Endothelial cell of umbilical vein (primary cell): Measurements from ENCODE around the gene HERC5. TPM values are rescaled to one million over a fixed set of nuclear protein-coding genes. Genes with fewer than 3 reads are reported as not detected.
A peak's percentile ranks its signal among the peaks of the same experiment; 100 is the strongest.

Source experiments
- BruUV-seq: library from RNA; stranded (reverse); fragments of 400-500 nt; replicated peaks from 2 replicates; lab custom pipeline; 2021; lab: Mats Ljungman, UMichigan
- CTCF ChIA-PET: fragments of 300-600, 350-600 bp; sonication (Branson Sonifier 250); formaldehyde crosslinking; loops from one replicate; lab custom pipeline; 2021; ENCODE audit warnings: antibody characterized with exemption, inconsistent platforms; lab: Charles Lee
- POLR2A ChIA-PET: fragments of 300-600, 350-600 bp; sonication (Branson Sonifier 250); formaldehyde crosslinking; loops from one replicate; lab custom pipeline; 2021; ENCODE audit warnings: antibody characterized with exemption, inconsistent platforms; lab: Charles Lee
- DNase-seq: peaks from one replicate; pipeline ENCODE4 v3.0.0-alpha.2; 2011; ENCODE audit warnings: low read depth, low spot score
- FAIRE-seq: peaks from 2 replicates; lab custom pipeline; 2011; peaks lifted over from hg19 to GRCh38; lab: Jason Lieb, UNC
- H2AFZ ChIP-seq: 2 replicates; pipeline ENCODE4 v1.6.0; 2012; ENCODE audit warnings: low read depth, low read length, control low read depth, inconsistent platforms
- H3K27ac ChIP-seq: 2 replicates; pipeline ENCODE4 v1.5.1; 2011; ENCODE audit warnings: low read depth, mild to moderate bottlenecking, control low read depth, low read length, moderate library complexity; ENCODE audit not compliant: insufficient read depth
- H3K27me3 ChIP-seq, 2 experiments: 2 replicates each; pipeline versions ENCODE4 v1.6.0 to v1.6.1; 2011; ENCODE audit warnings: low read length in 2 of 2, mixed read lengths in 1 of 2; ENCODE audit not compliant: control insufficient read depth in 2 of 2, insufficient read depth in 2 of 2
- H3K36me3 ChIP-seq, 2 experiments: 2 replicates in 1 of 2; 3 replicates in 1 of 2; pipeline ENCODE4 v1.5.1; 2011; ENCODE audit warnings: low read length in 2 of 2, mild to moderate bottlenecking in 1 of 2, moderate library complexity in 1 of 2; ENCODE audit not compliant: control insufficient read depth in 2 of 2, insufficient read depth in 2 of 2; ENCODE audit errors: extremely low read depth in 1 of 2
- H3K4me1 ChIP-seq: 3 replicates; pipeline ENCODE4 v1.5.1; 2011; ENCODE audit warnings: mild to moderate bottlenecking, low read length; ENCODE audit not compliant: control insufficient read depth, insufficient read depth; ENCODE audit errors: extremely low read depth
- H3K4me2 ChIP-seq: 2 replicates; pipeline ENCODE4 v1.6.1; 2011; ENCODE audit warnings: low read length, control low read depth, mixed read lengths; ENCODE audit not compliant: insufficient read depth
- H3K4me3 ChIP-seq, 3 experiments: fragments of 200-600 bp in 1 of 3; sonication (generic), shearing (Covaris generic) in 1 of 3; replicated peaks in 1 of 3; 2 replicates each; pipeline ENCODE4 v1.5.1; 2011 to 2016; ENCODE audit warnings: control low read depth in 3 of 3, low read length in 3 of 3, mild to moderate bottlenecking in 2 of 3, inconsistent platforms in 1 of 3, low read depth in 1 of 3, moderate library complexity in 1 of 3; ENCODE audit not compliant: insufficient read depth in 1 of 3
- H3K79me2 ChIP-seq: 2 replicates; pipeline ENCODE4 v1.6.0; 2012; ENCODE audit warnings: low read length, inconsistent platforms; ENCODE audit not compliant: control insufficient read depth, insufficient read depth
- H3K9ac ChIP-seq: replicated peaks from 2 replicates; pipeline ENCODE3; 2011; ENCODE audit warnings: low read length, control low read depth; ENCODE audit not compliant: insufficient read depth; ENCODE audit errors: extremely low read depth
- H3K9me1 ChIP-seq: replicated peaks from 3 replicates; pipeline ENCODE4 v1.6.0; 2011; ENCODE audit warnings: mild to moderate bottlenecking, low read length; ENCODE audit not compliant: control insufficient read depth, insufficient read depth; ENCODE audit errors: extremely low read depth
- H3K9me3 ChIP-seq: replicated peaks from 2 replicates; pipeline ENCODE4 v1.5.1; 2012; ENCODE audit warnings: low read length, inconsistent platforms; ENCODE audit not compliant: control insufficient read depth, insufficient read depth
- H4K20me1 ChIP-seq: replicated peaks from 2 replicates; pipeline ENCODE3; 2011; ENCODE audit warnings: mild to moderate bottlenecking, low read length; ENCODE audit not compliant: control insufficient read depth, insufficient read depth; ENCODE audit errors: extremely low read depth
- EZH2 ChIP-seq: IDR thresholded peaks from 2 replicates; pipeline ENCODE4 v1.6.1; 2012; ENCODE audit warnings: borderline replicate concordance, low read depth, mild to moderate bottlenecking, moderate library complexity, low read length, inconsistent platforms; ENCODE audit not compliant: severe bottlenecking
- FOS ChIP-seq: IDR thresholded peaks from 2 replicates; pipeline ENCODE4 v1.6.1; 2011; ENCODE audit warnings: mild to moderate bottlenecking, low read length, moderate library complexity, borderline replicate concordance; ENCODE audit not compliant: insufficient read depth
- GATA2 ChIP-seq: IDR thresholded peaks from 2 replicates; pipeline ENCODE4 v1.7.0; 2011; ENCODE audit warnings: low read depth, mild to moderate bottlenecking, moderate library complexity, mixed read lengths, low read length; ENCODE audit not compliant: insufficient read length, insufficient read depth
- MYC ChIP-seq: IDR thresholded peaks from one replicate; pipeline ENCODE4 v1.6.1; 2011; ENCODE audit warnings: mild to moderate bottlenecking, low read depth, low read length
- POLR2A ChIP-seq: IDR thresholded peaks from 2 replicates; pipeline ENCODE4 v1.6.1; 2012; ENCODE audit warnings: low read depth, mild to moderate bottlenecking, control low read depth, low read length
- POLR2AphosphoS5 ChIP-seq: IDR thresholded peaks from 2 replicates; pipeline ENCODE4 v1.6.1; 2012; ENCODE audit warnings: low read depth, mild to moderate bottlenecking, control low read depth, low read length, moderate library complexity; ENCODE audit not compliant: insufficient read depth
- dilution Hi-C: fragments of 300-500 bp; cut with MboI; formaldehyde crosslinking; loops from one replicate; pipeline ENCODE4 v1.15.0; 2019; ENCODE audit warnings: low sequenced_read_pairs; ENCODE audit not compliant: extremely low pct_ligation_motif_present
- intact Hi-C: fragments of 100-400 bp; cut with micrococcal nuclease; formaldehyde crosslinking; loops from one replicate; pipeline ENCODE4 v1.10.0; 2022
- polyA plus RNA-seq, 4 experiments: library from polyadenylated mRNA; depleted of rRNA in 3 of 4; stranded (reverse) in 3 of 4; unstranded in 1 of 4; fragments of >200 nt; gene quantifications; 2 replicates each; pipeline versions ENCODE4 v1.2.1 to v1.2.3, GENCODE V29; 2011 to 2012; ENCODE audit warnings: missing spikeins in 1 of 4
- total RNA-seq: library from RNA; stranded (reverse); gene quantifications from 2 replicates; pipeline ENCODE4 v1.2.3, GENCODE V29; 2021
- TF ChIP-seq, protein P1 (sequence below), 2 donors: IDR thresholded peaks; 1 replicate in 1 of 2; 2 replicates in 1 of 2; pipeline ENCODE4 v1.5.1; 2011; ENCODE audit warnings: low read length in 2 of 2, mild to moderate bottlenecking in 2 of 2, moderate library complexity in 2 of 2, control low read depth in 1 of 2, inconsistent platforms in 1 of 2, low read depth in 1 of 2; ENCODE audit not compliant: insufficient read depth in 1 of 2; ENCODE audit errors: extremely low read depth in 1 of 2

The HERC5 gene
- total and polyA plus RNA-seq, 2 donors (not counting 3 experiments of a cell fraction or from before 2014, with no cell fraction given): 0.19 to 0.91 TPM

- Histone ChIP-seq H3K9me3 (no peaks in the 10 kb centered on the region), H3K79me2 (no peaks in the 10 kb centered on the region), H3K36me3 (no peaks in the 10 kb centered on the region), H3K27me3 (no peaks in the 10 kb centered on the region), H2AFZ (no peak overlapping the region), H3K27ac (no peak overlapping the region), H4K20me1 (no peaks in the 10 kb centered on the region), H3K4me1 (no peaks in the 10 kb centered on the region), H3K9ac (no peak overlapping the region), H3K4me2 (no peak overlapping the region), H3K9me1 (no peaks in the 10 kb centered on the region), H3K4me3 (no peak overlapping the region)
- TF ChIP-seq, protein P1, sequence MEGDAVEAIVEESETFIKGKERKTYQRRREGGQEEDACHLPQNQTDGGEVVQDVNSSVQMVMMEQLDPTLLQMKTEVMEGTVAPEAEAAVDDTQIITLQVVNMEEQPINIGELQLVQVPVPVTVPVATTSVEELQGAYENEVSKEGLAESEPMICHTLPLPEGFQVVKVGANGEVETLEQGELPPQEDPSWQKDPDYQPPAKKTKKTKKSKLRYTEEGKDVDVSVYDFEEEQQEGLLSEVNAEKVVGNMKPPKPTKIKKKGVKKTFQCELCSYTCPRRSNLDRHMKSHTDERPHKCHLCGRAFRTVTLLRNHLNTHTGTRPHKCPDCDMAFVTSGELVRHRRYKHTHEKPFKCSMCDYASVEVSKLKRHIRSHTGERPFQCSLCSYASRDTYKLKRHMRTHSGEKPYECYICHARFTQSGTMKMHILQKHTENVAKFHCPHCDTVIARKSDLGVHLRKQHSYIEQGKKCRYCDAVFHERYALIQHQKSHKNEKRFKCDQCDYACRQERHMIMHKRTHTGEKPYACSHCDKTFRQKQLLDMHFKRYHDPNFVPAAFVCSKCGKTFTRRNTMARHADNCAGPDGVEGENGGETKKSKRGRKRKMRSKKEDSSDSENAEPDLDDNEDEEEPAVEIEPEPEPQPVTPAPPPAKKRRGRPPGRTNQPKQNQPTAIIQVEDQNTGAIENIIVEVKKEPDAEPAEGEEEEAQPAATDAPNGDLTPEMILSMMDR (IDR thresholded peaks at IDR 0.05; ENCODE audit: extremely low read depth in 1 of 2, insufficient read depth in 1 of 2, low read depth in 1 of 2, low read length in 2 of 2): no peak
- no peak for TF ChIP-seq GATA2
- no peak for TF ChIP-seq POLR2AphosphoS5
- no peak for TF ChIP-seq FOS
- TF ChIP-seq POLR2A: no peak
- no peak for TF ChIP-seq EZH2
- no peak for TF ChIP-seq MYC
- ChIA-PET POLR2A (no interaction called here), CTCF (interaction anchor here (1.1 to 2.0 kb wide), 4 partner anchors 9 to 49 kb away, joined by 3 to 5 read pairs (median 4); partner anchors contain the start of gene HERC6)
- intact Hi-C loops: no loop called here
- BruUV-seq: no TSS peak
- no peak for FAIRE-seq
- DNase-seq: peak; percentile 2
- dilution Hi-C loops: no loop called here
Measured at GRCh38 chr4:88418411-88418810, 38.5 kb upstream of the HERC5 start.
